K562 (cell line): Measurements from ENCODE around the gene MLN. TPM values are rescaled to one million over a fixed set of nuclear protein-coding genes. Genes with fewer than 3 reads are reported as not detected.

Experiments used
- ATAC-seq: fragments of 200-7000 bp; cut with Tn5 transposase; 3 replicates; pipeline ENCODE4 v1.9.1; 2020; ENCODE audit warnings: moderate library complexity
- BruUV-seq: library from RNA; stranded (reverse); fragments of 400-500 nt; replicated peaks from 2 replicates; lab custom pipeline; 2021; lab: Mats Ljungman, UMichigan
- CTCF ChIA-PET: fragments of 300-600 bp; formaldehyde crosslinking; extraction: SDS; loops from one replicate; lab custom pipeline; 2021; ENCODE audit warnings: low intra/inter-chr PET ratio; lab: Yijun Ruan, JAX
- POLR2A ChIA-PET: fragments of 300-600, 350-650 bp; sonication (Branson Sonifier 250); formaldehyde crosslinking; extraction: SDS; loops from one replicate; lab custom pipeline; 2021; ENCODE audit warnings: antibody characterized with exemption, inconsistent platforms; lab: Yijun Ruan, JAX
- DNase-seq, 4 experiments: peaks; one replicate each; pipeline versions ENCODE4 v3.0.0 to v3.0.0-alpha.2; 2011 to 2018; ENCODE audit warnings: low spot score in 3 of 4, mixed read lengths in 3 of 4; ENCODE audit errors: extremely low read depth in 1 of 4
- FAIRE-seq: peaks from 2 replicates; lab custom pipeline; 2011; peaks lifted over from hg19 to GRCh38; lab: Jason Lieb, UNC
- H2AFZ ChIP-seq: 2 replicates; pipeline ENCODE4 v1.6.0; 2011; ENCODE audit warnings: low read depth, low read length, control low read depth, inconsistent platforms
- H3K27ac ChIP-seq: fragments of 200-600 bp; 3 replicates; pipeline ENCODE4 v1.8.0; 2011; ENCODE audit warnings: low read depth, mild to moderate bottlenecking, control low read depth, inconsistent platforms, low read length, moderate library complexity, mixed read lengths; ENCODE audit errors: extremely low read depth
- H3K27me3 ChIP-seq, 2 experiments: fragments of 300-600 bp in 1 of 2; 2 replicates in 1 of 2; 3 replicates in 1 of 2; pipeline versions ENCODE4 v1.6.0 to v1.8.0; 2011; ENCODE audit warnings: inconsistent platforms in 2 of 2, low read length in 2 of 2, mild to moderate bottlenecking in 1 of 2, mixed read lengths in 1 of 2, moderate library complexity in 1 of 2; ENCODE audit not compliant: control insufficient read depth in 2 of 2, insufficient read depth in 2 of 2
- H3K36me3 ChIP-seq: fragments of 300-600 bp; 3 replicates; pipeline ENCODE4 v1.8.0; 2011; ENCODE audit warnings: mild to moderate bottlenecking, low read length, inconsistent platforms; ENCODE audit not compliant: control insufficient read depth, insufficient read depth
- H3K4me1 ChIP-seq, 2 experiments: fragments of 200-600 bp in 1 of 2; replicated peaks in 1 of 2; 2 replicates in 1 of 2; 3 replicates in 1 of 2; pipeline versions ENCODE4 v1.5.1 to v1.8.0; 2011; ENCODE audit warnings: inconsistent platforms in 2 of 2, low read length in 2 of 2, mild to moderate bottlenecking in 1 of 2, mixed read lengths in 1 of 2, moderate library complexity in 1 of 2; ENCODE audit not compliant: control insufficient read depth in 2 of 2, insufficient read depth in 2 of 2
- H3K4me2 ChIP-seq: 2 replicates; pipeline ENCODE4 v1.6.1; 2011; ENCODE audit warnings: low read length, control low read depth, inconsistent platforms, mixed read lengths; ENCODE audit not compliant: insufficient read depth
- H3K4me3 ChIP-seq: fragments of 200-600 bp; sonication (generic), shearing (Covaris generic); 2 replicates; pipeline ENCODE4 v1.5.1; 2016; ENCODE audit warnings: control low read depth, inconsistent platforms
- H3K79me2 ChIP-seq: fragments of 200-600 bp; 3 replicates; pipeline ENCODE4 v1.8.0; 2011; ENCODE audit warnings: low read length, inconsistent platforms; ENCODE audit not compliant: control insufficient read depth, insufficient read depth
- H3K9ac ChIP-seq, 2 experiments: 2 replicates each; pipeline versions ENCODE4 v1.6.0 to v1.6.1; 2011; ENCODE audit warnings: low read depth in 2 of 2, low read length in 2 of 2, control low read depth in 1 of 2, inconsistent platforms in 1 of 2, mild to moderate bottlenecking in 1 of 2, mixed read lengths in 1 of 2; ENCODE audit not compliant: insufficient read depth in 1 of 2
- H3K9me1 ChIP-seq: one replicate; pipeline ENCODE4 v1.6.0; 2011; ENCODE audit warnings: inconsistent platforms, mild to moderate bottlenecking, low read length, moderate library complexity; ENCODE audit not compliant: control insufficient read depth, insufficient read depth
- H3K9me3 ChIP-seq: replicated peaks from 2 replicates; pipeline ENCODE4 v1.5.1; 2011; ENCODE audit warnings: low read depth, low read length, inconsistent platforms; ENCODE audit not compliant: control insufficient read depth, insufficient read depth
- H4K20me1 ChIP-seq: replicated peaks from 2 replicates; pipeline ENCODE4 v1.6.1; 2011; ENCODE audit warnings: low read length, inconsistent platforms, mixed read lengths; ENCODE audit not compliant: control insufficient read depth, insufficient read depth
- ARID4B ChIP-seq: sonication (generic); formaldehyde crosslinking; IDR thresholded peaks from 2 replicates; pipeline ENCODE4 v1.8.0; 2022; ENCODE audit warnings: mild to moderate bottlenecking, missing genetic modification reagents
- CBFB ChIP-seq: sonication (generic); formaldehyde crosslinking; IDR thresholded peaks from 2 replicates; pipeline ENCODE4 v1.4.0; 2020; ENCODE audit warnings: mild to moderate bottlenecking, missing genetic modification reagents
- MNT ChIP-seq, 2 experiments: fragments of 450-650 bp; conservative IDR thresholded peaks; 2 replicates each; pipeline ENCODE4 v1.6.1; 2017; ENCODE audit warnings: mild to moderate bottlenecking in 2 of 2, moderate library complexity in 2 of 2
- SMARCA5 ChIP-seq: fragments of 450-650 bp; IDR thresholded peaks from 2 replicates; pipeline ENCODE4 v1.6.1; 2016
- TAL1 ChIP-seq: fragments of 450-650 bp; IDR thresholded peaks from 2 replicates; pipeline ENCODE4 v1.6.1; 2016; ENCODE audit warnings: mild to moderate bottlenecking
- USF1 ChIP-seq: sonication (generic); formaldehyde crosslinking; IDR thresholded peaks from 2 replicates; pipeline ENCODE4 v1.9.0; 2022; ENCODE audit warnings: mild to moderate bottlenecking, missing genetic modification reagents
- ZNF263 ChIP-seq: sonication (generic); formaldehyde crosslinking; IDR thresholded peaks from 2 replicates; pipeline ENCODE4 v1.8.0; 2022; ENCODE audit warnings: mild to moderate bottlenecking, missing genetic modification reagents, borderline replicate concordance
- ZNF316 ChIP-seq: fragments of 450-650 bp; IDR thresholded peaks from 2 replicates; pipeline ENCODE4 v1.6.1; 2016
- WGBS: fragments of 100-300 bp; shearing (Covaris generic); methylation state at CpG from one replicate; pipeline ENCODE4 v1.1.6; 2016; ENCODE audit warnings: low coverage, mixed read lengths; ENCODE audit not compliant: insufficient coverage; ENCODE audit errors: missing lambda C conversion rate; 5-methylcytosine and 5-hydroxymethylcytosine counted together
- in situ Hi-C: fragments of 300-500 bp; cut with MboI; formaldehyde crosslinking; loops from 4 replicates; pipeline ENCODE4 v1.15.0; 2018; ENCODE audit warnings: inconsistent platforms, mixed read lengths
- intact Hi-C: fragments of 100-400 bp; cut with micrococcal nuclease; formaldehyde crosslinking; loops from 2 replicates; pipeline ENCODE4 v1.14.2; 2022
- polyA plus RNA-seq, 8 experiments: library from polyadenylated mRNA; depleted of rRNA in 4 of 8; stranded (reverse) in 5 of 8; unstranded in 3 of 8; fragments of >200 nt; fragmentation: Nextera tagmentation in 2 of 8; fragmentation: Illumina TruSeq in 1 of 8; extraction: Ambion mirVana in 2 of 8; extraction: Trizol in 1 of 8; gene quantifications; 2 replicates each; pipeline versions ENCODE4 v1.2.1 to v1.2.3, GENCODE V29; 2011 to 2014; ENCODE audit warnings: inconsistent platforms in 1 of 8, missing spikeins in 1 of 8
- total RNA-seq, 7 experiments: library from RNA; depleted of rRNA in 6 of 7; stranded (reverse); fragments of >200 nt in 6 of 7; fragmentation: Illumina TruSeq in 2 of 7; extraction: Trizol in 2 of 7; gene quantifications; 2 replicates each; pipeline versions ENCODE4 v1.2.1 to v1.2.3, GENCODE V29; 2011 to 2021; ENCODE audit warnings: low replicate concordance in 1 of 7

The MLN gene
- total and polyA plus RNA-seq, 9 of the 15 experiments (the other 6 are each of a cell fraction or from before 2014, with no cell fraction given): not detected

- Histone ChIP-seq H3K9ac (no peak overlapping the region), H3K9me3 (no peaks in the 10 kb centered on the region), H3K4me1 (peaks cover 10 to 17% of the 10 kb centered on the region in 2 experiments; a peak in 4 of 5 replicates), H3K4me2 (peak overlapping the region; percentile 57), H3K79me2 (peaks cover 25% of the 10 kb centered on the region), H3K27me3 (peaks cover 28 to 33% of the 10 kb centered on the region in 2 experiments), H4K20me1 (no peaks in the 10 kb centered on the region), H2AFZ (peak overlapping the region; percentile 87), H3K27ac (no peak overlapping the region), H3K36me3 (peaks cover 22% of the 10 kb centered on the region; the same call in 2 of the 3 replicates), H3K9me1 (peaks cover 4% of the 10 kb centered on the region), H3K4me3 (no peak overlapping the region)
- DNase-seq: no peak
- WGBS: 54% methylated on average over 11 of the region's 11 CpGs
- CTCF ChIA-PET: no interaction called here
- in situ Hi-C loops (no loop called here), intact Hi-C loops (no loop called here)
- no TSS peak for BruUV-seq
- TF ChIP-seq USF1 (CRISPR knock-in tag) (0 out of 2 replicates have a peak, but pooled peaks have one; percentile 37), MNT (conservative IDR thresholded peaks at IDR 0.05) (no peak), TAL1 (no peak), ZNF263 (CRISPR knock-in tag) (0 out of 2 replicates have a peak, but pooled peaks have one; percentile 19), CBFB (CRISPR knock-in tag) (0 out of 2 replicates have a peak, but pooled peaks have one; percentile 11), ZNF316 (0 out of 2 replicates have a peak, but pooled peaks have one; percentile 0), SMARCA5 (0 out of 2 replicates have a peak, but pooled peaks have one; percentile 19), ARID4B (0 out of 2 replicates have a peak, but pooled peaks have one; percentile 50)
- POLR2A ChIA-PET: interaction anchor here (1.0 to 2.0 kb wide), 2 partner anchors 11 to 13 kb away, joined by 3 to 12 read pairs; no protein-coding TSS in a partner anchor
- no peak for FAIRE-seq
- ATAC-seq: no peak
These were observed 14.3 kb downstream of the MLN start for GRCh38 chr6:33789550-33789895.
